Activated T-cell treated with anti-CD3 and anti-CD28 coated beads for 1 hour (primary cell): ENCODE data around the gene SORCS3.

Source experiments
- DNase-seq: peaks from one replicate; pipeline ENCODE4 v3.0.0-alpha.2; 2020; ENCODE audit warnings: low read depth

Gene SORCS3

GRCh38 chr10:104778371-104778770 is 137.3 kb downstream of the SORCS3 start:
- DNase-seq = no peak

GRCh38 chr10:104779701-104780100 is 138.6 kb downstream of the SORCS3 start:
- DNase-seq = no peak

GRCh38 chr10:104780165-104780564 is 139.1 kb downstream of the SORCS3 start:
- no peak for DNase-seq

GRCh38 chr10:104780946-104781595 is 140.0 kb downstream of the SORCS3 start:
- DNase-seq = no peak

- no peak for DNase-seq
Measured at GRCh38 chr10:104784452-104784851, 143.4 kb downstream of the SORCS3 start.

GRCh38 chr10:104791471-104791870 is 150.4 kb downstream of the SORCS3 start:
- no peak for DNase-seq

- DNase-seq = no peak
Measured at GRCh38 chr10:104795411-104795810, 154.3 kb downstream of the SORCS3 start.

- no peak for DNase-seq
Measured at GRCh38 chr10:104796823-104797222, 155.7 kb downstream of the SORCS3 start.

- no peak for DNase-seq
Measured at GRCh38 chr10:104802941-104803340, 161.9 kb downstream of the SORCS3 start.

- DNase-seq = no peak
Measured at GRCh38 chr10:104804880-104805279, 163.8 kb downstream of the SORCS3 start.

- no peak for DNase-seq
Measured at GRCh38 chr10:104806801-104807200, 165.7 kb downstream of the SORCS3 start.

- DNase-seq = no peak
Measured at GRCh38 chr10:104807581-104808310, 166.7 kb downstream of the SORCS3 start.

- no peak for DNase-seq
Measured at GRCh38 chr10:104809288-104810090, 168.4 kb downstream of the SORCS3 start.

GRCh38 chr10:104811166-104811565 is 170.1 kb downstream of the SORCS3 start:
- DNase-seq = no peak

- no peak for DNase-seq
Measured at GRCh38 chr10:104816501-104816900, 175.4 kb downstream of the SORCS3 start.

GRCh38 chr10:104819731-104820130 is 178.6 kb downstream of the SORCS3 start:
- DNase-seq = no peak

- no peak for DNase-seq
Measured at GRCh38 chr10:104822088-104822487, 181.0 kb downstream of the SORCS3 start.

- no peak for DNase-seq
Measured at GRCh38 chr10:104824380-104825006, 183.4 kb downstream of the SORCS3 start.

- DNase-seq = no peak
Measured at GRCh38 chr10:104831272-104831671, 190.2 kb downstream of the SORCS3 start.

- DNase-seq = no peak
Measured at GRCh38 chr10:104834580-104834979, 193.5 kb downstream of the SORCS3 start.

GRCh38 chr10:104835422-104835821 is 194.3 kb downstream of the SORCS3 start:
- DNase-seq = no peak

- DNase-seq = no peak
Measured at GRCh38 chr10:104842704-104843103, 201.6 kb downstream of the SORCS3 start.
